NCI-H1417 (cell line): ENCODE results near the gene NFIA.
A peak's percentile ranks its signal among the peaks of the same experiment; 100 is the strongest.

Experiments
- DNase-seq, 3 experiments: peaks; one replicate each; lab custom pipeline; 2025; lab: John Stamatoyannopoulos, UW

The NFIA gene

DNA sequence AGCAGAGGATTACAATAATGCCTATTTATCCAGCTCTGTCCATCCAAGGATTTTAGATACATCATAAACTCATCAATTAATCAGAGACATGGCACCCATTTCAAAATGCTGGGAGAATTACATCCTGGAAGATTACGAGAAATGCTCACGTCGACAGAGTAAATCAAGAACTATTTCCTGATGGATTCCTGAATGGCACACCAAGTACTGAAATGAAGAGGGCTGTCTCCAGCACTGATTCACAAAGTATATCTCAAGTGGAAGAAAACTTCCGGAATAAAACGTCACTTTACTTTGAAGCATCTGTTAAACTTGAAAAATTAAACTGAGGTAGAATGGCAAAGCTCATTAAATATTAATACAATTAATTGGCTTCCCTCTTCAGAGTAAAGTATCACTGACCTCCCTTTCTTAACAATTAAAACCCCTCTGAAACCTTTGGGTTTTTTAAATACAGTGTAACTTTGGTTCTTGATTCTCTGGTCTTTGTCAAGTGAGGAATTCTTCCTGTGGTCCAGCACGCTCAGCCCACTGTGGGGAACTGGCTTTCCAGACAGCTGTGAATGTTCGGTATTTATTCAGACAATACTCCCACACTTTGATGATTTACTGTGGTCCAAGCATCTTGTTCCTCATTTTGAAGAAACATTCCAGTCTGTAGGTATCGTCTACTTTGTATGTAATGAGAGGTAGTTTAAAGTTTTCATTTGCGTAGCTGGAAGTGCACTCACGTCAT is 288.0 kb downstream of the NFIA start:
- DNase-seq = no peak

DNA sequence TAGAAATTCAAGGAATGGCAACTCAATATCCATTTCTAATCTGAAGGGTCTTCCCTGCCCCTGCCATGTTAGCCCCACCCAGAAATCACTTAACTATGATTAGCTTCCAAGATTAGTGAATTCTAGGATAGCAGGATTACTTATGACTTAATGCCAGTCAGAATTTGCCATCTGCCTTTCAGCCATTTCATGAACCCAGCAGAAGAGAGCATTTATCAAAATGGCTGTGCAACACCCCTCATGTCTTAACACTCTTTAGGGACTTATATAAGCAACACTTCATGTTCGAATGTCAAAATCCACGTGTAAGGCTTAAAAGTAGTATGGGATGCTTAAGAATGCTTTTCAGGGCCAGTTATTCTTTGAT is 288.5 kb downstream of the NFIA start:
- no peak for DNase-seq

DNA sequence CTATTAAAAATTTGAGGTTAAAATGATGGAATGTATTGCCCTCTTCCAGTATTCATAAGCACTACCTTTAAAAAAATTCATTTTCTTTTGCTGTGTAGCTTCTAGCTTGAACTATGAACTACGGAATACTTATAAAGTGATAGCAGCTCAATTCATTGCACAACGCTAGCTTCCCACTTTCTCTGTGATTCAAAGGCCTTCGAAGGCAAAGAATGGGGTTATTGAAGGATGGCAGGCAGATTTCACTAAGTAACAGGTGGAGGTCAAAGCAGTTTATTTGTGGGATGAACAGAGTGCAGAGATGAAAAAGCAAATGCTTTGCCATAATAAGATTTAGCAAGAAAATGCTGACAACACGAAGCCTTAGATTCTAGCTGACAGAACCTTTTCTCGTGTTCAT is 290.6 kb downstream of the NFIA start:
- no peak for DNase-seq

DNA sequence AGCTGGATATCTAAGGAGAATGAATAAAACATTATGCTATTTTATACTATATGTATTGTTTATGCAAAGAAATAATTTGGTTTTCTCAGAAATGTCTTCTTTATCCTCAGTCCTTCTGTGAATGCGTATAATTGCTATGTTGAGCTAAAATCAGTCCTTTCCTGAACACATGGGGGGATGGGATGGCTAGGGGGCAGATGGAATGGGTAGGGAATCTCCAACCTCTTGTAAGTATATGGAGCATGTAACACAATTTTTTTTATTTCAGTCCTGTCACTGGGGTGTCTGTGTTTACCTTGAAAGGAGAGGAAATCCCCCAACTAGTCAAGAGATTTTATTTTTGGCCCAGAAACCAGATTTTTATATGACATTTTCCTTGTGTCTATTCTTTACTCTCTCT is 291.8 kb downstream of the NFIA start:
- no peak for DNase-seq

DNA sequence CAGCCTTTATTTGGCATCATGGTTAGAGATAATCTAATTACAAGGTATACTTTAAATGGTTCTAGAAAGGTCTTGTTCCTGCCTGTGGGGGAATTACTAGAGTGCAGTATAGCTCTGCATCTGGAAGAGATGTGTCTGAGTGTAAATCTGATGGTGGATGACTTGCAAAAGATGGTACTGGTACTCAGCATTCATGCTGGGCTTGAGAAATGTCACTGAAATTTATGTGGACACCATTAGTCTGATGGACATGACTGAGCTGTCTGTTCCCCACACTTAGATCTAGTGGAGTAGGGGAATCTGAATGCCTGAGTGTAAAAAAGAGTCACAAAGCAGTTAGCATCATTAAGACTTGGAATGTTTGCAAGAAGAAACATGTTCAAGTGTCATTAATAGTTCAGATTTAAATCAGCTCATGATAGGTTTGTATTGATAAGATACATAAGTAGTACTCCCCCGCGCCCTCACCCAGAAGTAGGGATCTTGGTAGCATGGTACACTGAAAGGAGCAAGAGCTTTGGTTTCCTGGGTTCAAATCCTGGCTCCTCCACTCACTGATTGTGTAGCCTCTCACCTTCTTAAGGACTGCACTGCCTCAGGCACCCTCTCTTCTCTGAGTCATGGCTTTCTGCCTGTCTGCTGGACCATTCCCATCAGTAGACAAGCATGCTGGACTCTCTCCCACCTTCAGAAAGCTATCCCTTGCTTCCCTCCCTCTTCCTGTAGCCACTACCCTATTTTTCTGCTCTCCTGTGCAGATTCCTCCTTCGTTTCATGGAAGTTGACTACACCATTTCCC is 292.9 kb downstream of the NFIA start:
- no peak for DNase-seq

DNA sequence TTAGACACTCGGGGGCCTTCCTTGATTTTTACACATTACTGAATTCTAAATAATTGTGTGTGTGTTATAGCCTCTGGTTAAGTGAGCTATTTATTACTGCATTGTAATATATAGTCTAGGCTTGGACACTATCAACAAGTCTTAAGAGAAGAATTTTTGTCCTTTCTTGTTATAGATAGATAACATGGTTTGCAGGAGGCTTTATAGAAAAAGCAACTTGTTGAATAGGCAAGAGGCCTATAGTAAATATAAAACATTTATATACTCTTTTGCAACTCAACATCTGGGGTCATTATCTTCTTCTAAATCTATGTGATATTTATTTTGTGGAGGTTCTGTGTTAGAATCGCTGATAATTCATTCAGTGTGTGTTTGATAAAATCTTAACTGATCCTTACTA is 293.8 kb downstream of the NFIA start:
- DNase-seq = no peak

GRCh38 chr1:61377242-61377958 is 295.0 kb downstream of the NFIA start:
- DNase-seq = no peak

DNA sequence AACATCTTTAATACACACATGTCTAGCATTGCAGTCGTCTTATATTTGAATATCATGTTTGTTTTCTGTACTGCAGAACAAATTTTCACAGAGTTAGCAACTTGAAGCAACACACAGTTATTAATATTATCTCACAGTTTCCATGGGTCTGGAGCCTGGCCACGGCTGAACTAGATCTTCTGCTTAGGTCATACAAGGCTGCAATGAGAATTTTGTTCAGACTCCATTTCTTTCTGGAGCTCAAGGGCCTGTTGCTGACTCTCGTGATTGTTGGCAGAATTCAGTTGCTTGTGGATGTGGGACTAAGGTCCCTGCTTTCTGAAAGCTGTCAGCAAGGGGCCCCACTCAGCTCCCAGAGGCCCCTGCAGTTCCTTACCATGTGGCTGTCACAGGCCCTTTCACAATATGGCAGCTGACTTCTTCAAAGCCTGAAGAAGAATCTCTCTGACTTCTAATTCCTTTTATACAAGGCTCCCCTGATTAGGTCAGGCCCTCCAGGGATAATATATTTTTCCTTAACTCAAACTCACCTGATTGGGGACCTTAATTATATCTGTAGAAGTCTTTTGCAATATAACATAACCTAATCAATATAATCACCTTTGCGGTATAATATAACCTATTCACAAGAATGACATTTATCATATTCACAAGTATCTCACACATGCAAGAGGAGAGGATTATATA is 296.3 kb downstream of the NFIA start:
- no peak for DNase-seq

DNA sequence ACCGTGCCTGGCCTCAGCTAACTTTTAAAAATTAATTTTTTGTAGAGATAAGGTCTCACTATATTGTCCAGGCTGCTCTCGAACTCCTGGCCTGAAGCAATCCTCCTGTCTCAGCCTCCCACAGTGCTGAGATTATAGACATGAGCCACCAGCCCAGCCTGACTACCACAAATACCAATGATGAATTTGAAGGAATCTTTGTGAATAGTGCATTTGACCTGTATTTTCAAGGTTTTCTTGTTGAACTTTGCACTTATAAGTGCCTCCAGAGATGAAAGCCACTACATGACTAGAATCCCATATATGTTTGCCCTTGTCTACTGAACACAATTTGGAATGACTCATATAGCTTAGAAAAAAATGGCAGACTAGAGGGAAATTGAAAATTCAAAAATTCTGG is 297.3 kb downstream of the NFIA start:
- DNase-seq = no peak

DNA sequence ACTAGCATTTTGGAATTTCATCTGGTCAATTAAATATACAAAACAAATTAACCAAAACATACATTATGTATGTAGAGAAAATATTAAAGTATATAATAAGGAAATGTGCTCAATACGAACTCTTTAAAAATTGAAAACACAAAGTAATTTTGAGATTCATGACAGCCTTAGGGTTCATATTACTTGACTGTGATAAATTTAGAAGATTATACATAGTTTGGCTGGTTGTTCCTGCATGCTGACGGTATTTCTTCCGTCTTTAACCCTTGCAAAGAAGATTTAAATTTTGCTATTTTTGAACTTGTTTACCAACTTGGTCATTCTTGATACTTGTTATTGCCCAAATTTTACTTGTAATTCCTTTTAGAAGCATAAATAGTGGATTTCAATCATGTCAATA is 298.2 kb downstream of the NFIA start:
- DNase-seq = no peak

GRCh38 chr1:61386323-61386722 is 304.0 kb downstream of the NFIA start:
- no peak for DNase-seq

DNA sequence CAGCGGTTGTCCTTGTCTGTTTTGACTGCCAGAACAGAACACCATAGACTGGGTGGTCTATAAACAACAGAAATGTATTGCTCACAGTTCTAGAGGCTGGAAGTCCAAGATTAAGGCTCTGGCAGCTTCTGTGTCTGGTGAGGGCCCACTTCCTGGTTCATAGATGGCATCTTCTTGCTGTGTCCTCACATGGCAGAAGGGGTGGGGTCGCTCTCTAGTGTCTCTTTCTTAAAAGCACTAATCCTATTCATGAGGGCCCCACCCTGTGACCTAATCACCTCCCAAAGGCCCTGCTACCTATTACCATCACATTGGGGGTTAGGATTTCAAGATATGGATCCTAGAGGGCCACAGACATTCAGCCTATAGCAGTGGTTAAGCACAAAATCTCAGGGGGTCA is 304.4 kb downstream of the NFIA start:
- no peak for DNase-seq

- no peak for DNase-seq
Observed at GRCh38 chr1:61387829-61388228, 305.5 kb downstream of the NFIA start.

- no peak for DNase-seq
Observed at GRCh38 chr1:61388566-61388965, 306.2 kb downstream of the NFIA start.

DNA sequence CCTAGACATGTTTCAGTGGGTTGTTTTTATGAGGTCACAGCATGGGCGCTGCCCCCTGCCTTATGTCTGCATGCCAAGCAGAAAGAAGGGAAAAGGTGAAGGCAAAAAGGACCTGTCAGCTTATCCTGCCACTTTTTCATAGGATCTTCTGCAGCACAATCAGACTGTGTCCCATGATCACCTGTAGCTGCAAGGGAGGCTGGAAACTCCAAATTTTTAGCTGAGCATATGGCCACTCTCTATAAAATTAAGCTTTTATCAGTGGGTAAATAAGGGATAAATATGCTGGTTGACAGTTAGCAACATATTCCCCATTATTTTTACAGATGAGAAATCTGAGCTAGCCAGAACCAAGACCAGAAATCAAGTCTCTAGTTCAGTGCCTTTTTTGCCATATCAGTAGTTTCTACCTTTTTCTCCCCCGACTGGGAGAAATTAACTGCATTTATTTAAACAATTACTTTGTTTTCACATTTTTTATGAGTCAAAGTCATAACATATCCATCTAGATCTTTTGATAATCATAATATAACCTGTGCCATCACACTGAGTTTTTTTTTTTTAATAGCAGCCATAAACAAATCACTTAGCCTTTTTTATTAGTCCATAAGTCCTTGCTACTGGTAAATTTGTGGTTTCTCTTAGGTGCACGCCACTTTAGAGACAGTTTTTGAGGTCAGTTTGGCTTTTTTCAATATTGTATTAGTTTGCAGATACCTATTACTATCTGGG is 307.0 kb downstream of the NFIA start:
- no peak for DNase-seq

DNA sequence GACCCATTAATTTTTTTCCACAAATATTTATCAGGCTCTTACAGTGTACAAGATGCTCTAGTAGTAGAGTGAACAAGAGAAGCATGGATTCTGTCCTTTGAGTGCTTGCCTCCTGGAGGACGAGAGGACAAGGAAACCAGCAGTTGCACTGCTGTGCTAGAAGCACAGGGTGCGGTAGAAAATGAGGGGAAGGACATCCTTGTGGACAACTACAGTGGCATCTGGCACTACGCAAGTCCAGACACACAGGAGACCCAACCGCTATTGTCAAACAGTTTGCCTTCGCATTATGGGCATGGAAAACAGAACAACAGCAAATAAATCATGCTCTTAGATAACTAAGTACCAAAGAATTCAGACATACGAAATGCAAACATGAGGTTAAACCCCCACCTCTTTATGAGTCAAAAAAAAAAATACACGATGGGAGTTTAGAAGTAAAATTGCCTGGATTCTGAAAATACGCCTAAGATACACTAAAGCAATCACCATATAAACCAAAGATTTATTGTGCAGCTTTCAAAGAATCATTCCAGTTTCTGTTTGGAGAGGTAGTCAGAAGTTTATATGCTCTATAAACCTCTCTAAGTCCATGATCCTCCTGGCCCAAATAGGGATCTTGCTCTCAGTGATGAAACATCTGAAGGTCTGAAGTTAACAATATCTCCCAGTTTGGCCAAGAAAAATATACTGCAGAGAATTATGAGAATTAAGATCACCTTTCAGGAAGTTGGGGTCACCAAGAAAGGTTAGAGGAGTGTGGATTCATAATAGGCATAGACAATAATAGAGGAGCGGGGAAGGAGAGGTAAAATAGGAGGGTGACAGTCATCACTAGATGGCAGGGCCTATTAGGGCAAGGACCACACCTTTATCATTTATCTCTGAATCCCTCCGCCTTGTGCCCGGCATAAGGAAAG is 307.8 kb downstream of the NFIA start:
- no peak for DNase-seq

DNA sequence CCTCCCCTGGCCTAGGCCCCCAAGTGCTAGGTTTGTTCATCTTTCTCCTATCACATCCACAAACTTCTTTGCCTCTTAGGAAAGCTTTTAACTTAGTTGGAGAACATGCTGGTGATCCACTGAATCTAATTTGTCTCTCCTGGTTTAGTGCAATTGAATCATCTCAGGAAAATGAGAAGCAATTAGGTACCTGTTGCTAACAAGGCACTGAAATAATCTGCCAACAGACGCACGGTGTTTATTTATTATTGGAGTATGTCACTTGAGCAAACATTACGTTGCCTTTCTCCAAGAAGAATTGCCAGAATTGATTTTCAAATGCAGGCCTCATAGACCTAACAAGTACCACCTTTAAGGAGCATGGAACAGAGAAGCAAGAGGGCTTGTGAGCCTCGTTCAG is 309.4 kb downstream of the NFIA start:
- DNase-seq = peak in 2 of 3 experiments; percentile 7 to 86

- peak in 2 of 3 experiments; percentile 82 to 96 for DNase-seq
Observed at GRCh38 chr1:61392409-61393242, 310.3 kb downstream of the NFIA start.

- DNase-seq = no peak
Observed at GRCh38 chr1:61393575-61393974, 311.2 kb downstream of the NFIA start.
